T-helper 2 cell treated with Interferon-gamma antibody and Interleukin-4, amounts not matched to agents 100 ng/mL and 5 ng/mL, for 36 hours (primary cell): Measurements from ENCODE around the gene LYZL1. TPM values are rescaled to one million over a fixed set of nuclear protein-coding genes. Genes with fewer than 3 reads are reported as not detected.
"Not testable (repeated sequence)": the region's sequence is repeated elsewhere in the genome, so short reads cannot be mapped to it uniquely, and the experiment has no call there.

Experiments
- intact Hi-C: fragments of 100-400 bp; cut with micrococcal nuclease; formaldehyde crosslinking; loops from one replicate; pipeline ENCODE4 v1.15.1; 2023
- total RNA-seq: library from RNA; stranded (reverse); gene quantifications from 2 replicates; pipeline ENCODE4 v1.2.3, GENCODE V29; 2022

The LYZL1 gene
- total RNA-seq, 1 donor from 2014 or later = not detected

- intact Hi-C loops = no loop called here
Observed at GRCh38 chr10:29327746-29328102, 38.9 kb downstream of the LYZL1 start.

GRCh38 chr10:29328983-29329382, 40.1 kb downstream of the LYZL1 start:
- intact Hi-C loops = no loop called here

- intact Hi-C loops = no loop called here
Observed at GRCh38 chr10:29329420-29329819, 40.5 kb downstream of the LYZL1 start.

GRCh38 chr10:29332061-29332760, 43.3 kb downstream of the LYZL1 start:
- intact Hi-C loops = no loop called here

- intact Hi-C loops = no loop called here
Observed at GRCh38 chr10:29332761-29333148, 43.9 kb downstream of the LYZL1 start.

GRCh38 chr10:29337526-29337925, 48.7 kb downstream of the LYZL1 start:
- intact Hi-C loops = not testable (repeated sequence)

- intact Hi-C loops = no loop called here
Observed at GRCh38 chr10:29343607-29344038, 54.8 kb downstream of the LYZL1 start.

GRCh38 chr10:29344073-29344820, 55.4 kb downstream of the LYZL1 start:
- intact Hi-C loops = no loop called here

GRCh38 chr10:29345144-29345909, 56.5 kb downstream of the LYZL1 start:
- intact Hi-C loops = no loop called here

GRCh38 chr10:29345910-29346209, 57.0 kb downstream of the LYZL1 start:
- intact Hi-C loops = no loop called here

GRCh38 chr10:29346296-29347001, 57.6 kb downstream of the LYZL1 start:
- intact Hi-C loops = no loop called here

- intact Hi-C loops = no loop called here
Observed at GRCh38 chr10:29348836-29349235, 60.0 kb downstream of the LYZL1 start.

- intact Hi-C loops = no loop called here
Observed at GRCh38 chr10:29353305-29353704, 64.4 kb downstream of the LYZL1 start.

GRCh38 chr10:29353887-29354561, 65.2 kb downstream of the LYZL1 start:
- intact Hi-C loops = no loop called here

GRCh38 chr10:29355411-29355991, 66.6 kb downstream of the LYZL1 start:
- intact Hi-C loops = no loop called here

- intact Hi-C loops = no loop called here
Observed at GRCh38 chr10:29356931-29357330, 68.1 kb downstream of the LYZL1 start.

GRCh38 chr10:29358010-29358616, 69.2 kb downstream of the LYZL1 start:
- intact Hi-C loops = no loop called here

- intact Hi-C loops = not testable (repeated sequence)
Observed at GRCh38 chr10:29360215-29360853, 71.5 kb downstream of the LYZL1 start.
